Measurements from ENCODE around the gene ASB4. TPM values are rescaled to one million over a fixed set of nuclear protein-coding genes. Genes with fewer than 3 reads are reported as not detected.

ASB4 gene
- total RNA-seq, 4 donors from 2014 or later, result 1.4 to 27.3 (median 17.9) TPM

- Histone ChIP-seq H3K4me3 (no peak overlapping the region), H3K27me3 (no peaks in the 10 kb centered on the region), H3K27ac (no peak overlapping the region), H3K4me1 (peaks cover 0 to 4% of the 10 kb centered on the region in 2 donors), H3K9me3 (no peaks in the 10 kb centered on the region), H3K36me3 (no peaks in the 10 kb centered on the region)
- no peak for TF ChIP-seq CTCF (IDR thresholded peaks at IDR 0.05 in 4 of 5, conservative IDR thresholded peaks at IDR 0.05 in 1 of 5)
- TF ChIP-seq POLR2A (IDR thresholded peaks at IDR 0.05), result no peak
- ATAC-seq, result no peak
- in situ Hi-C loops (cut with MboI; ENCODE audit: low sequenced_read_pairs in 4 of 4), result loop anchor here in 3 of 4 donors (5.0 to 25.0 kb wide), 3 partner anchors 183 to 353 kb away; no protein-coding TSS in a partner anchor
- intact Hi-C loops (cut with DNase I; ENCODE audit: low total_unique reads), result no loop called here
- DNase-seq, result no peak
Observed at GRCh38 chr7:95509199-95509598, 23.5 kb downstream of the ASB4 start.

- in situ Hi-C loops (cut with MboI; ENCODE audit: low sequenced_read_pairs in 4 of 4), result loop anchor here in 1 of 4 donors (25.0 kb wide), 1 partner anchor 351 kb away; no protein-coding TSS in a partner anchor
- Histone ChIP-seq H3K4me3 (peak overlapping the region in 3 of 4 donors; percentile 22 to 40 (median 28)), H3K4me1 (peaks cover 0 to 4% of the 10 kb centered on the region in 2 donors), H3K36me3 (no peaks in the 10 kb centered on the region), H3K27ac (peak overlapping the region in 1 of 4 donors; percentile 32), H3K27me3 (no peaks in the 10 kb centered on the region), H3K9me3 (no peaks in the 10 kb centered on the region)
- TF ChIP-seq CTCF (IDR thresholded peaks at IDR 0.05 in 4 of 5, conservative IDR thresholded peaks at IDR 0.05 in 1 of 5) (peak; percentile 63 to 94 (median 85)), POLR2A (IDR thresholded peaks at IDR 0.05) (no peak)
- intact Hi-C loops (cut with DNase I; ENCODE audit: low total_unique reads), result loop anchor here (2.0 kb wide), 1 partner anchor 179 kb away; no protein-coding TSS in a partner anchor
- peak; percentile 42 to 66 for DNase-seq
- peak; percentile 93 to 98 for ATAC-seq
Observed at GRCh38 chr7:95511716-95512260, 26.0 kb downstream of the ASB4 start.

GRCh38 chr7:95517458-95517857, 31.7 kb downstream of the ASB4 start:
- H3K36me3 ChIP-seq, result no peaks in the 10 kb centered on the region
- H3K9me3 ChIP-seq, result no peaks in the 10 kb centered on the region
- intact Hi-C loops (cut with DNase I; ENCODE audit: low total_unique reads) (no loop called here), in situ Hi-C loops (cut with MboI; ENCODE audit: low sequenced_read_pairs in 4 of 4) (loop anchor here in 1 of 4 donors (25.0 kb wide), 1 partner anchor 345 kb away; no protein-coding TSS in a partner anchor)
- no peaks in the 10 kb centered on the region for H3K27me3 ChIP-seq
- no peak overlapping the region for H3K4me3 ChIP-seq
- no peaks in the 10 kb centered on the region for H3K4me1 ChIP-seq
- TF ChIP-seq POLR2A (IDR thresholded peaks at IDR 0.05), result no peak
- no peak for TF ChIP-seq CTCF (IDR thresholded peaks at IDR 0.05 in 4 of 5, conservative IDR thresholded peaks at IDR 0.05 in 1 of 5)
- H3K27ac ChIP-seq, result no peak overlapping the region
- no peak for DNase-seq
- ATAC-seq, result no peak

GRCh38 chr7:95517870-95518269, 32.1 kb downstream of the ASB4 start:
- no peaks in the 10 kb centered on the region for H3K4me1 ChIP-seq
- no peaks in the 10 kb centered on the region for H3K36me3 ChIP-seq
- no peak overlapping the region for H3K27ac ChIP-seq
- no peak overlapping the region for H3K4me3 ChIP-seq
- TF ChIP-seq POLR2A (IDR thresholded peaks at IDR 0.05) (no peak), CTCF (IDR thresholded peaks at IDR 0.05 in 4 of 5, conservative IDR thresholded peaks at IDR 0.05 in 1 of 5) (no peak)
- H3K9me3 ChIP-seq, result no peaks in the 10 kb centered on the region
- intact Hi-C loops (cut with DNase I; ENCODE audit: low total_unique reads), result no loop called here
- no peak for DNase-seq
- ATAC-seq, result no peak
- H3K27me3 ChIP-seq, result no peaks in the 10 kb centered on the region
- in situ Hi-C loops (cut with MboI; ENCODE audit: low sequenced_read_pairs in 4 of 4), result loop anchor here in 1 of 4 donors (25.0 kb wide), 1 partner anchor 344 kb away; no protein-coding TSS in a partner anchor
